GM21528 (cell line): ENCODE results near the gene GRIP1.

Source experiments
- ATAC-seq: cut with Tn5 transposase; IDR thresholded peaks from one replicate; pipeline ENCODE4 v1.9.1; 2021; ENCODE audit warnings: mild to moderate bottlenecking, moderate library complexity; ENCODE audit not compliant: unreplicated experiment, low FRiP score

Gene GRIP1

GRCh38 chr12:66694666-66695613 is 16.1 kb upstream of the GRIP1 start:
- ATAC-seq, result no peak

- no peak for ATAC-seq
Observed at GRCh38 chr12:66693901-66694513, 15.1 kb upstream of the GRIP1 start.

- no peak for ATAC-seq
Observed at GRCh38 chr12:66692986-66693385, 14.1 kb upstream of the GRIP1 start.

- no peak for ATAC-seq
Observed at GRCh38 chr12:66692170-66692569, 13.3 kb upstream of the GRIP1 start.

- peak; percentile 69 for ATAC-seq
Observed at GRCh38 chr12:66688846-66689439, 10.1 kb upstream of the GRIP1 start.

- no peak for ATAC-seq
Observed at GRCh38 chr12:66684222-66684621, 5.3 kb upstream of the GRIP1 start.

- no peak for ATAC-seq
Observed at GRCh38 chr12:66683822-66684221, 4.9 kb upstream of the GRIP1 start.

- no peak for ATAC-seq
Observed at GRCh38 chr12:66683073-66683472, 4.2 kb upstream of the GRIP1 start.

- ATAC-seq, result no peak
Observed at GRCh38 chr12:66679461-66680084, 697 bp upstream of the GRIP1 start.

GRCh38 chr12:66676241-66676640 is 2.6 kb downstream of the GRIP1 start:
- no peak for ATAC-seq

- ATAC-seq, result no peak
Observed at GRCh38 chr12:66674495-66675122, 4.3 kb downstream of the GRIP1 start.

GRCh38 chr12:66669541-66669940 is 9.3 kb downstream of the GRIP1 start:
- no peak for ATAC-seq

GRCh38 chr12:66668311-66668710 is 10.6 kb downstream of the GRIP1 start:
- no peak for ATAC-seq

- no peak for ATAC-seq
Observed at GRCh38 chr12:66667906-66668305, 11.0 kb downstream of the GRIP1 start.

GRCh38 chr12:66666481-66666880 is 12.4 kb downstream of the GRIP1 start:
- ATAC-seq, result no peak

GRCh38 chr12:66665435-66665985 is 13.4 kb downstream of the GRIP1 start:
- no peak for ATAC-seq

- no peak for ATAC-seq
Observed at GRCh38 chr12:66664076-66664475, 14.8 kb downstream of the GRIP1 start.

GRCh38 chr12:66663611-66664010 is 15.3 kb downstream of the GRIP1 start:
- ATAC-seq, result no peak

GRCh38 chr12:66662729-66663128 is 16.1 kb downstream of the GRIP1 start:
- ATAC-seq, result no peak

GRCh38 chr12:66662179-66662578 is 16.7 kb downstream of the GRIP1 start:
- no peak for ATAC-seq
